ENCODE data around the gene ADA.

ADA gene

DNA sequence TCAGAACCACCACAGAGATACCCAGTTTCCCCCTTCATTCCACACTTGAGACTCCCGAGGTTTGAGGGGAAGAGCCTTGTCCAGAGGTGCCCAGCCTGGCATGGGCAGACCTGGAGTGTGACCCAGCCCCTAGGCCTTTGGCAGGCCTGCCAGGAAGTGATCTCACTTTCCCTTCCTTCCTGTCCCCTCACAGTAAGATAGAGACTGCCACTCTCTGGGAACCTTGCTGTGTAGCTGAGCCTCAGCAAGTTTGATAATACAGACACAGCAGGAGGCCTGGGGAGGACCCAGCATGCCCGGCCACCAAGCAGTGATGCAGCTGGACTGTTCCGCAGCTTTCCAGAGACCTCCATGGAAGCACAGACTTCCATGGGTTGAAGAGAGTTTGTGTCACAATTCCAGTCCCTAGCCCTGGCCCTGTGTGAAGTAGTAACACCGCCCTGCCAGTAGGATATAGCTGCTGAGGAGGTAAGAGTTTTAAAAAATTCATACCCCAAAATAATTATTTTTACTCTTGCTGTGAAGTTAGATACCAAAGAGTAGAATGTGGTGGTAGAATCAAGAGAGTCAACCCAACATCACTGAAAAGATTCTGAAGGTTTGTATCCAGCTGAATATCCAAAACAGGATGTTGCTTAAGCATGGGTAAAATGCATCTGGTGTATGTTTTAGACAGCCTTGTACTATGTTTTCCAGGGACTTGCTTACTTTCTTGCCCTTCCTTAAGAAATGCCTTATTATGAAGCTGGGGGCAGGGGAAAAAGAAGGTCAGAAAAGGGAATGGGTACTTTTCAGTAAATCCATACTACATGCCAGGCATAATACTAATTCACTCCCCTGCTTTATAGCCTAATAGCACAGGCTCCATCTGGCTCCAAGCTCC lies 52.8 kb downstream of the ADA start:
- H3K9me2 ChIP-seq (replicated peaks; ENCODE audit: insufficient read depth, low read length): no peaks in the 10 kb centered on the region
- peak; percentile 38 for DNase-seq
- H3K79me2 ChIP-seq (ENCODE audit: low read length): no peaks in the 10 kb centered on the region
- H2AFZ ChIP-seq (ENCODE audit: low read length): peak overlapping the region; percentile 77
- no peaks in the 10 kb centered on the region for H3K9me3 ChIP-seq (replicated peaks; ENCODE audit: insufficient read depth, low read length)
- H3K27ac ChIP-seq (ENCODE audit: low read length): no peak overlapping the region
- no peaks in the 10 kb centered on the region for H3K27me3 ChIP-seq (replicated peaks; ENCODE audit: insufficient read depth, low read length)
- TF ChIP-seq EZH2phosphoT487 (IDR thresholded peaks at IDR 0.05; ENCODE audit: low read length): no peak
- TF ChIP-seq, protein P1, sequence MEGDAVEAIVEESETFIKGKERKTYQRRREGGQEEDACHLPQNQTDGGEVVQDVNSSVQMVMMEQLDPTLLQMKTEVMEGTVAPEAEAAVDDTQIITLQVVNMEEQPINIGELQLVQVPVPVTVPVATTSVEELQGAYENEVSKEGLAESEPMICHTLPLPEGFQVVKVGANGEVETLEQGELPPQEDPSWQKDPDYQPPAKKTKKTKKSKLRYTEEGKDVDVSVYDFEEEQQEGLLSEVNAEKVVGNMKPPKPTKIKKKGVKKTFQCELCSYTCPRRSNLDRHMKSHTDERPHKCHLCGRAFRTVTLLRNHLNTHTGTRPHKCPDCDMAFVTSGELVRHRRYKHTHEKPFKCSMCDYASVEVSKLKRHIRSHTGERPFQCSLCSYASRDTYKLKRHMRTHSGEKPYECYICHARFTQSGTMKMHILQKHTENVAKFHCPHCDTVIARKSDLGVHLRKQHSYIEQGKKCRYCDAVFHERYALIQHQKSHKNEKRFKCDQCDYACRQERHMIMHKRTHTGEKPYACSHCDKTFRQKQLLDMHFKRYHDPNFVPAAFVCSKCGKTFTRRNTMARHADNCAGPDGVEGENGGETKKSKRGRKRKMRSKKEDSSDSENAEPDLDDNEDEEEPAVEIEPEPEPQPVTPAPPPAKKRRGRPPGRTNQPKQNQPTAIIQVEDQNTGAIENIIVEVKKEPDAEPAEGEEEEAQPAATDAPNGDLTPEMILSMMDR (IDR thresholded peaks at IDR 0.05; ENCODE audit: low read length): peak; percentile 32
- H3K36me3 ChIP-seq (replicated peaks; ENCODE audit: insufficient read depth, low read length): no peaks in the 10 kb centered on the region
- H3K4me1 ChIP-seq (ENCODE audit: low read length): peaks cover 17% of the 10 kb centered on the region
- H4K20me1 ChIP-seq (ENCODE audit: insufficient read depth, low read length): no peaks in the 10 kb centered on the region
- H3F3A ChIP-seq (ENCODE audit: insufficient read depth, low read length): no peaks in the 10 kb centered on the region
- H3K9ac ChIP-seq (ENCODE audit: low read length): no peak overlapping the region; the same call in 1 of the 2 replicates
- peak overlapping the region; percentile 67 for H3K4me2 ChIP-seq (ENCODE audit: low read depth, low read length)
- peak overlapping the region; percentile 31; the same call in 1 of the 2 replicates for H3K4me3 ChIP-seq (ENCODE audit: low read length)

DNA sequence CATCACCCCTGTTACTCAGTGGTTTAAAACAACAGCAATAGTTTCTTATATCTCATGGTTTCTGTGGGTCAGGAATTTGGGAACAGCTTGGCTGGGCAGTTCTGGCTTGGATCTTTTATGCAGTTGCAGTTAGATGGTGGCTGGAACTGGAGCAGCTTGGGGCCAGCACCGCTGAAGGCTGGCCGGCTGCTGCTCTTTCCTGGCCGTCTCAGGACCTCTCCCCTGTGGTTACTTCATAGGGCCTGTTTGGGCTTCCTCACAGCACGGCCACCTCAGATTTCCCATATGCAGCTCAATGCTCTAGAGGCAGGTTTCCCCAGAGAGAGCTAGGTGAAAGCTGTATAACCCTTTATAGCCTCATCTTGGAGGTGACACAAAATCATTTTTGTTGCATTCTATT lies 53.6 kb downstream of the ADA start:
- no peaks in the 10 kb centered on the region for H3K9me2 ChIP-seq (replicated peaks; ENCODE audit: insufficient read depth, low read length)
- peak overlapping the region; percentile 77 for H2AFZ ChIP-seq (ENCODE audit: low read length)
- no peaks in the 10 kb centered on the region for H4K20me1 ChIP-seq (ENCODE audit: insufficient read depth, low read length)
- H3K79me2 ChIP-seq (ENCODE audit: low read length): no peaks in the 10 kb centered on the region
- no peak overlapping the region for H3K27ac ChIP-seq (ENCODE audit: low read length)
- H3K9me3 ChIP-seq (replicated peaks; ENCODE audit: insufficient read depth, low read length): no peaks in the 10 kb centered on the region
- H3K27me3 ChIP-seq (replicated peaks; ENCODE audit: insufficient read depth, low read length): no peaks in the 10 kb centered on the region
- peak overlapping the region; percentile 31; the same call in 1 of the 2 replicates for H3K4me3 ChIP-seq (ENCODE audit: low read length)
- peaks cover 17% of the 10 kb centered on the region for H3K4me1 ChIP-seq (ENCODE audit: low read length)
- H3K9ac ChIP-seq (ENCODE audit: low read length): no peak overlapping the region
- peak overlapping the region; percentile 67 for H3K4me2 ChIP-seq (ENCODE audit: low read depth, low read length)
- no peaks in the 10 kb centered on the region for H3K36me3 ChIP-seq (replicated peaks; ENCODE audit: insufficient read depth, low read length)
- no peak for TF ChIP-seq EZH2 (optimal IDR thresholded peaks at IDR 0.05; ENCODE audit: low read depth, low read length)
- no peak for DNase-seq
- no peaks in the 10 kb centered on the region for H3F3A ChIP-seq (ENCODE audit: insufficient read depth, low read length)

DNA sequence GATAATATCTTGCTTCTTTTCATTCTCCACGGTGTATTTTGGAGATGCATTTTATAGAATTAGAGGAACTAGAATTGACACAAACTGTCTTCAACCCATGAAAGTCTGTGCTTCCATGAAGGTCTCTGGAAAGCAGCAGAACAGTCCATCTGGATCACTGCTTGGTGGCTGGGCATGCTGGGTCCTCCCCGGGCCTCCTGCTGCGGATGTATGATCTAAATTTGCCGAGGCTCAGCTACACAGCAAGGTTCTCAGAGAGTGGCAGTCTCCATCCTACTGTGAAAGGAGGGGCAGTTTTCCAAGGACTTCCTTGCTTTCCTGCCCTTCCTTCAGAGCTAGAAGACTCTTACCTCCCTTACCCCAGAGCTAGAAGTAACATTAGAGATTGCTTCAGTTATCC lies 54.0 kb downstream of the ADA start:
- TF ChIP-seq EZH2phosphoT487 (IDR thresholded peaks at IDR 0.05; ENCODE audit: low read length): no peak
- TF ChIP-seq EZH2 (optimal IDR thresholded peaks at IDR 0.05; ENCODE audit: low read depth, low read length): no peak
- TF ChIP-seq, protein P1 (IDR thresholded peaks at IDR 0.05; ENCODE audit: low read length): no peak
- Histone ChIP-seq H3K9me3 (replicated peaks; ENCODE audit: insufficient read depth, low read length) (no peaks in the 10 kb centered on the region), H3F3A (ENCODE audit: insufficient read depth, low read length) (no peaks in the 10 kb centered on the region), H3K4me3 (ENCODE audit: low read length) (no peak overlapping the region), H2AFZ (ENCODE audit: low read length) (no peak overlapping the region), H3K36me3 (replicated peaks; ENCODE audit: insufficient read depth, low read length) (no peaks in the 10 kb centered on the region), H3K4me2 (ENCODE audit: low read depth, low read length) (no peak overlapping the region), H3K27me3 (replicated peaks; ENCODE audit: insufficient read depth, low read length) (no peaks in the 10 kb centered on the region), H4K20me1 (ENCODE audit: insufficient read depth, low read length) (no peaks in the 10 kb centered on the region), H3K9ac (ENCODE audit: low read length) (no peak overlapping the region), H3K79me2 (ENCODE audit: low read length) (no peaks in the 10 kb centered on the region), H3K9me2 (replicated peaks; ENCODE audit: insufficient read depth, low read length) (no peaks in the 10 kb centered on the region), H3K27ac (ENCODE audit: low read length) (no peak overlapping the region), H3K4me1 (ENCODE audit: low read length) (peaks cover 17% of the 10 kb centered on the region)
- DNase-seq: no peak

DNA sequence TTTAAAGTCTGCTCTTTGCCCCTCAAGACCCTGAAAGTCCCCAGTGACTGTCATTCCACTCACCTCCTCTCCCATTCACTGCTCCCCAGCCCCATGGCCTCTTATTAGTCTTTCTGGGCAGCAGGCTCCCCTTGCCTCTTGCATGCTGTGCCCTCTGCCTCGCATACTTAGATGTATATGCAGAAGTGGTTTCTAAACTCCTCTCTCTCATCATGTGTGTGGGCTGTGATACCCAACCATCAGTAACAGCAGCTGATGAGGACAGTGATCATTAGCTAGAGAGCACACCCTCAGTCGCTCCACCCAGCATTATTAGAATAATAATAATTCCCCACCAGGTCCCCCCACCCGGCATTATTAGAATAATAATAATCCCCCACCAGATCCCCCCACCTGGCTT lies 54.6 kb downstream of the ADA start:
- Histone ChIP-seq H4K20me1 (ENCODE audit: insufficient read depth, low read length) (no peaks in the 10 kb centered on the region), H3K79me2 (ENCODE audit: low read length) (no peaks in the 10 kb centered on the region), H3K4me1 (ENCODE audit: low read length) (peaks cover 15% of the 10 kb centered on the region), H3K4me3 (ENCODE audit: low read length) (no peak overlapping the region), H3F3A (ENCODE audit: insufficient read depth, low read length) (no peaks in the 10 kb centered on the region), H3K36me3 (replicated peaks; ENCODE audit: insufficient read depth, low read length) (no peaks in the 10 kb centered on the region), H3K9me3 (replicated peaks; ENCODE audit: insufficient read depth, low read length) (no peaks in the 10 kb centered on the region), H3K4me2 (ENCODE audit: low read depth, low read length) (no peak overlapping the region), H3K9me2 (replicated peaks; ENCODE audit: insufficient read depth, low read length) (no peaks in the 10 kb centered on the region), H3K9ac (ENCODE audit: low read length) (no peak overlapping the region), H2AFZ (ENCODE audit: low read length) (no peak overlapping the region), H3K27me3 (replicated peaks; ENCODE audit: insufficient read depth, low read length) (no peaks in the 10 kb centered on the region), H3K27ac (ENCODE audit: low read length) (no peak overlapping the region)
- TF ChIP-seq, protein P1 (IDR thresholded peaks at IDR 0.05; ENCODE audit: low read length): no peak
- TF ChIP-seq EZH2 (optimal IDR thresholded peaks at IDR 0.05; ENCODE audit: low read depth, low read length) (no peak), EZH2phosphoT487 (IDR thresholded peaks at IDR 0.05; ENCODE audit: low read length) (no peak)
- DNase-seq: no peak
